GM23338 (cell line): Measurements from ENCODE around the gene MGAT5. TPM values are rescaled to one million over a fixed set of nuclear protein-coding genes. Genes with fewer than 3 reads are reported as not detected.
A peak's percentile ranks its signal among the peaks of the same experiment; 100 is the strongest.

ENCODE experiments used
- ATAC-seq: fragments of 200-7000 bp; cut with Tn5 transposase; 3 replicates; pipeline ENCODE4 v1.9.1; 2020
- DNase-seq: peaks from one replicate; pipeline ENCODE4 v3.0.0-alpha.2; 2015; ENCODE audit warnings: low spot score
- H2AFZ ChIP-seq: fragments of 200-600 bp; sonication (generic); 2 replicates; pipeline ENCODE4 v1.8.0; 2016; ENCODE audit warnings: antibody characterized with exemption, mild to moderate bottlenecking, moderate library complexity
- H3F3A ChIP-seq: fragments of 200-600 bp; sonication (generic); replicated peaks from 2 replicates; pipeline ENCODE4 v1.8.0; 2017; ENCODE audit warnings: antibody characterized with exemption, mixed run types, low read depth
- H3K27ac ChIP-seq: fragments of 200-600 bp; sonication (generic); 2 replicates; pipeline ENCODE4 v1.6.1; 2016; ENCODE audit warnings: low read depth
- H3K27me3 ChIP-seq: fragments of 200-600 bp; sonication (generic); 2 replicates; pipeline ENCODE4 v1.8.0; 2016; ENCODE audit warnings: mild to moderate bottlenecking, mixed run types, moderate library complexity; ENCODE audit not compliant: insufficient read depth
- H3K36me3 ChIP-seq: fragments of 200-600 bp; sonication (generic); 2 replicates; pipeline ENCODE4 v1.8.0; 2016; ENCODE audit warnings: mild to moderate bottlenecking; ENCODE audit not compliant: insufficient read depth
- H3K4me1 ChIP-seq: fragments of 200-600 bp; sonication (generic); 2 replicates; pipeline ENCODE4 v1.8.0; 2016; ENCODE audit warnings: mild to moderate bottlenecking, moderate library complexity; ENCODE audit not compliant: insufficient read depth
- H3K4me2 ChIP-seq: fragments of 200-600 bp; sonication (generic); 2 replicates; pipeline ENCODE4 v1.7.1; 2017; ENCODE audit warnings: mixed run types
- H3K4me3 ChIP-seq: fragments of 200-600 bp; sonication (generic); 2 replicates; pipeline ENCODE4 v1.6.1; 2016; ENCODE audit warnings: mixed run types
- H3K79me2 ChIP-seq: fragments of 200-600 bp; sonication (generic); replicated peaks from 2 replicates; pipeline ENCODE4 v1.8.0; 2017; ENCODE audit warnings: mild to moderate bottlenecking; ENCODE audit not compliant: insufficient read depth
- H3K9me2 ChIP-seq: fragments of 200-600 bp; sonication (generic); 2 replicates; pipeline ENCODE4 v1.8.0; 2017; ENCODE audit not compliant: insufficient read depth
- H4K20me1 ChIP-seq: fragments of 200-600 bp; sonication (generic); replicated peaks from 2 replicates; pipeline ENCODE4 v1.8.0; 2017; ENCODE audit warnings: mild to moderate bottlenecking; ENCODE audit not compliant: insufficient read depth
- H3K27ac Mint-ChIP-seq: 2 replicates; pipeline ENCODE4 v1.8.0; 2020; ENCODE audit warnings: inconsistent platforms, mild to moderate bottlenecking, moderate library complexity, mixed read lengths
- H3K27me3 Mint-ChIP-seq: 3 replicates; pipeline ENCODE4 v1.8.0; 2022; ENCODE audit warnings: low read depth, mild to moderate bottlenecking, moderate library complexity, mixed read lengths, inconsistent platforms; ENCODE audit not compliant: insufficient read depth, poor library complexity
- H3K36me3 Mint-ChIP-seq: 3 replicates; pipeline ENCODE4 v1.8.0; 2021; ENCODE audit warnings: low read depth, mild to moderate bottlenecking, inconsistent platforms, moderate library complexity, mixed read lengths
- H3K4me1 Mint-ChIP-seq: 3 replicates; pipeline ENCODE4 v1.8.0; 2020; ENCODE audit warnings: mild to moderate bottlenecking, inconsistent platforms, mixed read lengths
- H3K4me3 Mint-ChIP-seq: 3 replicates; pipeline ENCODE4 v1.8.0; 2021; ENCODE audit warnings: moderate library complexity, mild to moderate bottlenecking, inconsistent platforms, mixed read lengths
- H3K9me3 Mint-ChIP-seq: 3 replicates; pipeline ENCODE4 v1.8.0; 2020; ENCODE audit warnings: moderate library complexity, mild to moderate bottlenecking, inconsistent platforms, mixed read lengths
- CREB1 ChIP-seq: fragments of 250-450 bp; sonication (Bioruptor Pico); IDR thresholded peaks from 2 replicates; pipeline ENCODE4 v1.5.0; 2020; ENCODE audit warnings: low read depth, mild to moderate bottlenecking, moderate library complexity
- CTCF ChIP-seq, 2 experiments: fragments of 200-600 bp in 1 of 2; sonication (generic) in 1 of 2; conservative IDR thresholded peaks; 2 replicates each; pipeline versions ENCODE4 v1.5.1 to v1.6.1; 2016 to 2017; ENCODE audit warnings: antibody characterized with exemption in 2 of 2, low read depth in 2 of 2, mild to moderate bottlenecking in 2 of 2, moderate library complexity in 1 of 2
- ETS1 ChIP-seq: IDR thresholded peaks from 2 replicates; pipeline ENCODE4 v1.6.1; 2016; ENCODE audit warnings: antibody characterized with exemption
- EZH2 ChIP-seq: fragments of 200-600 bp; sonication (generic); IDR thresholded peaks from one replicate; pipeline ENCODE4 v1.8.0; 2017; ENCODE audit warnings: antibody characterized with exemption, mild to moderate bottlenecking, low read depth; ENCODE audit not compliant: unreplicated experiment
- EZH2phosphoT487 ChIP-seq: fragments of 200-600 bp; sonication (generic); IDR thresholded peaks from one replicate; pipeline ENCODE4 v1.8.1; 2018; ENCODE audit warnings: antibody characterized with exemption; ENCODE audit not compliant: unreplicated experiment
- JUNB ChIP-seq: IDR thresholded peaks from one replicate; pipeline ENCODE4 v1.6.1; 2016; ENCODE audit warnings: antibody characterized with exemption; ENCODE audit not compliant: unreplicated experiment
- NANOG ChIP-seq: IDR thresholded peaks from 2 replicates; pipeline ENCODE4 v1.6.1; 2016; ENCODE audit warnings: antibody characterized with exemption, borderline replicate concordance
- POLR2AphosphoS5 ChIP-seq: IDR thresholded peaks from 2 replicates; pipeline ENCODE4 v1.6.1; 2016; ENCODE audit warnings: antibody characterized with exemption, low read depth
- REST ChIP-seq: IDR thresholded peaks from one replicate; pipeline ENCODE4 v1.6.1; 2018; ENCODE audit warnings: antibody characterized with exemption; ENCODE audit not compliant: unreplicated experiment
- STAT1 ChIP-seq: IDR thresholded peaks from one replicate; pipeline ENCODE4 v1.6.1; 2016; ENCODE audit warnings: antibody characterized with exemption; ENCODE audit not compliant: unreplicated experiment
- ZNF114 ChIP-seq: fragments of 250-450 bp; sonication (Bioruptor Pico); IDR thresholded peaks from 2 replicates; pipeline ENCODE4 v1.5.0; 2020; ENCODE audit warnings: mild to moderate bottlenecking, moderate library complexity
- ZNF331 ChIP-seq: fragments of 250-450 bp; sonication (Bioruptor Pico); IDR thresholded peaks from 2 replicates; pipeline ENCODE4 v1.5.0; 2020; ENCODE audit warnings: low read depth, mild to moderate bottlenecking, moderate library complexity
- ZNF462 ChIP-seq: fragments of 250-450 bp; sonication (Bioruptor Pico); IDR thresholded peaks from 2 replicates; pipeline ENCODE4 v1.5.0; 2020; ENCODE audit warnings: mild to moderate bottlenecking, moderate library complexity
- polyA plus RNA-seq: library from polyadenylated mRNA; unstranded; fragments of >200 nt; fragmentation: Nextera tagmentation; extraction: Ambion mirVana; gene quantifications from 2 replicates; pipeline ENCODE4 v1.2.1, GENCODE V29; 2016
- total RNA-seq: library from RNA; depleted of rRNA; stranded (reverse); fragments of >200 nt; shearing (Covaris generic); gene quantifications from 2 replicates; pipeline ENCODE4 v1.2.3, GENCODE V29; 2014

The MGAT5 gene
- total and polyA plus RNA-seq, 2 experiments from 2014 or later: 4.6 to 27.6 TPM

- no peaks in the 10 kb centered on the region for H3K9me3 Mint-ChIP-seq
- Histone ChIP-seq H3K79me2 (no peaks in the 10 kb centered on the region), H3K4me1 (no peaks in the 10 kb centered on the region), H3K27ac (no peak overlapping the region), H3K36me3 (no peaks in the 10 kb centered on the region), H3F3A (no peaks in the 10 kb centered on the region), H3K4me2 (no peak overlapping the region), H4K20me1 (no peaks in the 10 kb centered on the region), H2AFZ (no peak overlapping the region), H3K9me2 (no peaks in the 10 kb centered on the region), H3K27me3 (no peaks in the 10 kb centered on the region), H3K4me3 (no peak overlapping the region)
- peak; percentile 66 for ATAC-seq
- H3K4me1 Mint-ChIP-seq: no peaks in the 10 kb centered on the region
- no peak overlapping the region for H3K27ac Mint-ChIP-seq
- H3K36me3 Mint-ChIP-seq: peaks cover 5% of the 10 kb centered on the region; the same call in 1 of the 3 replicates
- peak; percentile 6 for DNase-seq
- H3K27me3 Mint-ChIP-seq: no peaks in the 10 kb centered on the region
- no peak for TF ChIP-seq CTCF (conservative IDR thresholded peaks at IDR 0.05; ENCODE audit: low read depth in 2 of 2)
- no peak for TF ChIP-seq CREB1
- no peak for TF ChIP-seq ZNF114 (CRISPR knock-in tag)
- no peak for TF ChIP-seq ZNF462 (CRISPR knock-in tag)
- no peak for TF ChIP-seq REST
- TF ChIP-seq POLR2AphosphoS5: no peak
- TF ChIP-seq ETS1: no peak
- TF ChIP-seq EZH2phosphoT487: no peak
- TF ChIP-seq EZH2: no peak
- no peak for TF ChIP-seq JUNB
- no peak for TF ChIP-seq STAT1
- TF ChIP-seq NANOG: no peak
- no peak for TF ChIP-seq ZNF331 (CRISPR knock-in tag)
- H3K4me3 Mint-ChIP-seq: no peak overlapping the region
Measured at GRCh38 chr2:134347756-134348155, 93.9 kb downstream of the MGAT5 start.
